NCI-H1092 (cell line): ENCODE measurements around the gene HNRNPA2B1.
"Not testable (repeated sequence)": the region's sequence is repeated elsewhere in the genome, so short reads cannot be mapped to it uniquely, and the experiment has no call there.

Experiments used
- DNase-seq: peaks from one replicate; lab custom pipeline; 2025; lab: John Stamatoyannopoulos, UW

Gene HNRNPA2B1

DNA sequence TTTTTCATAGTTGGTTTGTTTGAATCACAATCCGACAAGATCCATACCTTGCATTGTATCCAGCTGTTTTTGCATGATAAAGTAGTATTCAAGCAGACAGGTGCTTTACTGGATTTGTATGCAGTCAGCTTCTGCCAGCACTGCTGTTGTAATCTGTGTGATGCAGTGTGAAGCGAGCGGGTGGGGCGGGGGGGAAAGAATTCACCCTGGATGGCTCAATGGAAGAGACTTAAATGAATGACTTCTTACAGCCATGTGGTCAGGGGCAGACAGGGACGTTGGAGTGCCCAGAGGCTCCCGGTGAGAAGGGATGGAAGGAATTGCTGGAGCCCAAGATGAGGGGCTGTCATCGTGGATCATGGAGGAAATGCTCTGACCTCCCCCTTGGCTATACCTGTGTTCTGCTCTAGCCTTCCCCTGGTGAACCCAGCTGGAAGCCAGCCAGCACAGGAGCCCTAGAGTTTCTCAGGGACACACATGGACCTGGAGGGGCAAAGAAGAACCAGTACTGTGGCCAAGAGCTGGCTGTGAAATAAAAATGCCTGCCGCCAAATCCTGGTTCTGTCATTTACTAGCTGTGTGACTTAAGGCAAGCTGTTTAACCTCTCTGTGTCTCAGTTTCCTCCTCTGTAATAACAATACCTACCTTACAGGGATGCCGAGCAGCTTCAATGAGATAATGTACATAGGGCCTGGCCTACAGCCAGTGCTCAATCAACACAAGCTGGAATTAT lies 34.4 kb downstream of the HNRNPA2B1 start:
- DNase-seq: no peak

DNA sequence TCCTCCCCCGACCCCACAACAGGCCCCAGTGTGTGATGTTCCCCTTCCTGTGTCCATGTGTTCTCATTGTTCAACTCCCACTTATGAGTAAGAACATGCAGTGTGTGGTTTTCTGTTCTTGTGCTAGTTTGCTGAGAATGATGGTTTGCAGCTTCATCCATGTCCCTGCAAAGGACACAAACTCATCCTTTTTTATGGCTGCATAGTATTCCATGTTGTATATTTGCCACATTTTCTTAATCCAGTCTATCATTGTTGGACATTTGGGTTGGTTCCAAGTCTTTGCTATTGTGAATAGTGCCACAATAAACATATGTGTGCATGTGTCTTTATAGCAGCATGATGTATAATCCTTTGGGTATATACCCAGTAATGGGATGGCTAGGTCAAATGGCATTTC lies 36.7 kb downstream of the HNRNPA2B1 start:
- not testable (repeated sequence) for DNase-seq

- DNase-seq: no peak
Measured at GRCh38 chr7:26162431-26162830, 38.1 kb downstream of the HNRNPA2B1 start.

GRCh38 chr7:26160896-26161295 lies 39.6 kb downstream of the HNRNPA2B1 start:
- no peak for DNase-seq

GRCh38 chr7:26159243-26159642 lies 41.3 kb downstream of the HNRNPA2B1 start:
- no peak for DNase-seq

GRCh38 chr7:26157520-26158105 lies 42.9 kb downstream of the HNRNPA2B1 start:
- no peak for DNase-seq

DNA sequence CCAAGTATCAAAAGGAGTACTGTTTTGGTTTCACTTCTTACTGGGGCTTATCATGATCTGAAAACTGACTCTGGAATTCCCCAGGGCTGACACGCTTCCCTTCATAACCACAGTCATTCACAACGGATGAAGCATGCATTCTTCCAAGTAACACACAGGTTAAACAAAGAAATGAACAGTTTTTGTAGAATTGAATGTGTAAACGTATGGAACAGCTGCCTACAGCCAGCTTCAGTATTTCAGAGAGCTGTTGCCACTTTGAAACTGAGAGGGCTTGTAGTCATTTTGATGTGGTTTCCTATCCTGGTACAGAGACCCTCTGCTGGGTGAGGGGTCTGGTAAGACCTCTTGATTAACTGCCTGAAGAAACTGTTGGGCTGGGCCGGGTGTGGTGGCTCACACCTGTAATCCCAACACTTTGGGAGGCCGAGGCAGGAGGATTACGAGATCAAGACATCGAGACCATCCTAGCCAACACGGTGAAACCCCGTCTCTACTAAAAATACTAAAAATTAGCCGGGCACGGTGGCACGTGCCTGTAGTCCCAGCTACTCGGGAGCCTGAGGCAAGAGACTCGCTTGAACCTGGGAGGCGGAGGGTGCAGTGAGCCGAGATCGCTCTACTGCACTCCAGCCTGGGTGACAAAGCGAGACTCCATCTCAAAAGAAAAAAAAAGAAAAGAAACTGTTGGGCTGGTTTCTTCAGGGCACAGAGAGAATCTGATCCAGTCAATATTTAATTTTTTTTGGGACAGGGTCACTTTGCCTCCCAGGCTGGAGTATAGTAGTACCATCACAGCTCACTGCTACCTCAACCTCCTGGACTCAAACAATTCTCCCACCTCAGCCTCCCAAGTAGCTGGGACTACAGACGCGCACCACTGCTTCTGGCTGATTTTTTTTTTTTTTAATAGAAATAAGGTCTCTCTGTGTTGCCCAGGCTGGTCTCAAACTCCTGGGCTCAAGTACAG lies 43.8 kb downstream of the HNRNPA2B1 start:
- DNase-seq: no peak

- DNase-seq: no peak
Measured at GRCh38 chr7:26155531-26156375, 44.8 kb downstream of the HNRNPA2B1 start.

DNA sequence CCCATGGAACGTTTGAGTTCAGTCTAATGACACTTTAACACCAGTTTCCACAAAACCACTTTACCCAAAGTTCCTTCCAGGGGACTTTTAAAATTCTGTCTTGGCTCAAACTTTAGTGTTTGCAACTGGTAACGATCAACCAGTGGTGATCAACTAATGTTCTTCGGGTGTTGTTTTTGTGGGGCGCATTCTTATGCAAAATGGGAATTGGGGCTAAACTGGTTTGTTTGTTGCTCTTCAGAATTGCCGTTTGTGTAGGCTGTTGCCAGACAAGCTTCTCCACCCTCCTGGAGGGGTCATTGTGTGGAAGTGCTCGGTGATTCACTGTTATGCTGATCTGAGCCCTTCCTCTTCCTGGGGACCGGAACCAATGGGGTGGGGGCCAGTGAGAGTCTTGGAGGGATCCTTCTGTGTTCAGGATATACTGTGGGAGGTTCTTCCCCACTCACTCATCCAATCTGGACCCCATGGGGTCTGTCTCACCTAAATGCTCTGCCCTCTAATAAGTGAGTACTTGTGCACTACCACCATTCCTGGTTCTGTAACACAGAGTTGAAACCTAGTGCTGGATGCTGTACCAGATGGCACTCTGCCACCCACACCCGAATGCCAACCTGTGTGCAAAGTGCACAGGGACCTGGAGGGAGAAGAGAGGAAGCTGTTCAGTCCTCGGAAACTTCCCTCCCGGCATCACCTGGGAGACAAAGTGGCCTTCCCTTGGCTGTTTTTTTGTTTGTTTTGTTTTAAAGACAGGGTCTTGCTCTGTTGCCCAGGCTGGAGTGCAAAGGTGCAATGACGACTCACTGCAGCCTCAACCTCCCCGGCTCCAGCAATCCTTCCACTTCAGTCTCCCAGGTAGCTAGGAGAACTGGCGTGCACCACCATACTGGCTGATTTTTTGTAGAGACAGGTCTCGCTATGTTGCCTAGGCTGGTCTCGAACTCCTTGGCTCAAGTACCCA lies 46.4 kb downstream of the HNRNPA2B1 start:
- no peak for DNase-seq

DNA sequence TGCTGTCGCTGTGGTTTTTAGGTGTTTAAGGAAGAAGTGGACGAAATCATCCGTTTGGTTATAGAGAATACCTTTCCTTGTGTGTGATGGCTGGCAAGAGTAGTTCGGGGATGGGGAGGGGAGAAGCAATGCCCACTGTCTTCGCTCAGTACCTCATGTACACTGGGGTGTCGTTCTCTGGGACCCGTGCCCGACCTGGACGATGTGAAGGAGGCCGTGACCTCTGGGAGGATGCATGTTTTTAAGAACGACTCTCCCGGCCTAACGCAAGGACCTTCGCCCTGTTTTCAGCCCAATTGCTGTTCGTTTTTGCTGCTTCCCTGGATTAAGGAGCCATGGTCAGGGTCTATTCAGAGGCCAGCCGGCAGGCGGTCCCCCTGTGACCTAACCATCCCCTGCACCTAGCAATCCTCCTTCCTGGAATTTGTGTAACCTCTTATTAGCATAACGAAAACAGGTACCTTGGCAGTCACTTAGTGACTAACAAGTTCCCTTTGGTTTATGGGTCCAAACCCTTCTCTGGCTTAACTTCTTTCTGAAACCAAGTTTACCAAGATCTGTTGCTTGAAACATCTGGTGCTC lies 47.2 kb downstream of the HNRNPA2B1 start:
- no peak for DNase-seq

DNA sequence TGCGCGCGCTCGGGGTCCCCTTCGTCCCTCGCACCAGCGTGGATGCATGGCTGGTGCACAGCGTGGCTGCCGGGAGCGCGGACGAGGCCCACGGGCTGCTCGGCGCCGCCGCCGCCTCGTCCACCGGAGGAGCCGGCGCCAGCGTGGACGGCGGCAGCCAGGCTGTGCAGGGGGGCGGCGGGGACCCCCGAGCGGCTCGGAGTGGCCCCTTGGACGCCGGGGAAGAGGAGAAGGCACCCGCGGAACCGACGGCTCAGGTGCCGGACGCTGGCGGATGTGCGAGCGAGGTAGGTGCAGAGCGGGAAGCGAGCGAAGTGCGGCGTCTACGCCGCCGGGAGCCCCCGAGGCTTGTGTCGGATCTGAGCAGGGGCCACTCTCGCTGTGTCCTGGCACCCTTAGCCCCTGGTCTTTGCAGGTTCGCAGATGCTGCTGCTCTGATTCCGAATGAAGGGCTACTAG lies 47.7 kb downstream of the HNRNPA2B1 start:
- DNase-seq: not testable (repeated sequence)

DNA sequence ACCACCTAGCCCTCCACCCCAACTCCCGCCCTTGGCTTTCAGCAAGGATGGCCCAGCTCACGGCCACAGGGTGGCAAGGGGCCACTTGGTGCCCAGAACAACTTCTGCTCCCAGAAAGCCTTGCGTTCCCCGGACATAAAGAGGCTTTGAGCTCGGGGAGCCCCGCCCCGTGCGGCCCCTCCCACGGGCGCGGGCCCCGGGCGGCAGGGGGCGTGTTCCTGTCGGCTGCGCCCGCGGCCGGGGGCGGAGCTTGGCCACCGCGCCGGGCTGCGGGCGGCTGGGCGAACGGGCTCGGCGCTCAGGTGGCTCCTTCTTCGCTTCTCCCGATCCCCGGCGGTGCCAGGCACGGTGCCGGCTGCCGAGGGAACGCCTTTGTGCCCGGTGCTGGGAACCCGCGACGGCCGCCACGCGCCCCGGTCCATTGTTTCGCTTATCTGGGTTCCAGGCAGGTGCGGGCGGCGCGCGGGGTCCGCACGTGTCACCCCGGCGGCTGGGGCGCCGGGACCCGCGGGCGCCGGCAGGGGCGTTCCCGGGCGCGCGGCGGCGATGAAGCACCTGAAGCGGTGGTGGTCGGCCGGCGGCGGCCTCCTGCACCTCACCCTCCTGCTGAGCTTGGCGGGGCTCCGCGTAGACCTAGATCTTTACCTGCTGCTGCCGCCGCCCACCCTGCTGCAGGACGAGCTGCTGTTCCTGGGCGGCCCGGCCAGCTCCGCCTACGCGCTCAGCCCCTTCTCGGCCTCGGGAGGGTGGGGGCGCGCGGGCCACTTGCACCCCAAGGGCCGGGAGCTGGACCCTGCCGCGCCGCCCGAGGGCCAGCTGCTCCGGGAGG lies 48.4 kb downstream of the HNRNPA2B1 start, which contains the start of gene NFE2L3:
Gene NFE2L3 (plus strand): TSS at position 246 of the 829 bp plus-strand sequence. CDS start 301 bp downstream, at position 547.
- peak; percentile 79 for DNase-seq

DNA sequence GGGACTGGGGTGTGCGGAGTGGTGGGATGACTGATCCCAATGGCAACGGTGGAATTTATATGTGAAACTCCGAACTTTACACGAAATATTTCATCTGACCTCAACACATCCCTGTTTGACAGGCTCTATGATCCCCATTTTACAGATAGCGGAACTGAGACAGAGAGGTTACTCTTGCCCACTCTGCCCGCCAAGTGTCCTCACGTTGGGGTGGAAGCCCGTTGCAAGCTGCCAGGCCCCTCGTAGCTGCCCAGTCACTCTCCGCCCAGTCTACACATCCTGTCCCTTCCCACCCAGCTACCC lies 48.9 kb downstream of the HNRNPA2B1 start:
- no peak for DNase-seq

DNA sequence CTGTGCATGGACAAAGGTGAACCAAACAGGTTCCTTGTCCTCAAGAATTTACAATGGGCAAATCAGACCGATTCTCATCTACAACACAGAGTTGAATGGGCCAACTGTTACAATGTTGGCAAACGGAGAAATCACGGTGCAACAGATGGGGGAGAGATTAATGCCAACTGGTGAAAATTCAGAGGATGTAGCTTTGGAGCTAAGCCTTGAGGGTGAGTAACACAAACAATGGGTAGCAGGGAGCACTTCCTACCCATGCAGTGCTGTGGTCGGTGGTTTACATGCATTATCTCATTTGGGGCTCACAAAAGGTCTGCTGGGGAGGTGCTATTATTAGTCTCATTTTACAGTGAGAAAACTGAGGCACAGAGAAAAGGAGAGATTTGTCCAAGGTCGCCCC lies 49.5 kb downstream of the HNRNPA2B1 start:
- DNase-seq: no peak

GRCh38 chr7:26149391-26149977 lies 51.1 kb downstream of the HNRNPA2B1 start:
- no peak for DNase-seq

GRCh38 chr7:26148307-26148700 lies 52.2 kb downstream of the HNRNPA2B1 start:
- DNase-seq: not testable (repeated sequence)

DNA sequence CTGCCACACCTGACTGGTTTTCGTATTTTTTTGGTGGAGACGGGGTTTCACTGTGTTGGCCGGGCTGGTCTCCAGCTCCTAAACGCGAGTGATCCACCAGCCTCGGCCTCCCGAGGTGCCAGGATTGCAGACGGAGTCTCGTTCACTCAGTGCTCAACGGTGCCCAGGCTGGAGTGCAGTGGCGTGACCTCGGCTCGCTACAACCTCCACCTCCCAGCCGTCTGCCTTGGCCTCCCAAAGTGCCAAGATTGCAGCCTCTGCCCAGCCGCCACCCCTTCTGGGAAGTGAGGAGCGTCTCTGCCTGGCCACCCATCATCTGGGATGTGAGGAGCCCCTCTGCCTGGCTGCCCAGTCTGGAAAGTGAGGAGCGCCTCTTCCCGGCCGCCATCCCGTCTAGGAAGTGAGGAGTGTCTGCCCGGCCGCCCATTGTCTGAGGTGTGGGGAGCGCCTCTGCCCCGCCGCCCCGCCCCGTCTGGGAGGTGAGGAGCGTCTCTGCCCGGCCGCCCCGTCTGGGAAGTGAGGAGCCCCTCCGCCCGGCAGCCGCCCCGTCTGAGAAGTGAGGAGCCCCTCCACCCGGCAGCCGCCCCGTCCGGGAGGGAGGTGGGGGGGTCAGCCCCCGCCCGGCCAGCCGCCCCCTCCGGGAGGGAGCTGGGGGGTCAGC lies 52.8 kb downstream of the HNRNPA2B1 start:
- DNase-seq: not testable (repeated sequence)

DNA sequence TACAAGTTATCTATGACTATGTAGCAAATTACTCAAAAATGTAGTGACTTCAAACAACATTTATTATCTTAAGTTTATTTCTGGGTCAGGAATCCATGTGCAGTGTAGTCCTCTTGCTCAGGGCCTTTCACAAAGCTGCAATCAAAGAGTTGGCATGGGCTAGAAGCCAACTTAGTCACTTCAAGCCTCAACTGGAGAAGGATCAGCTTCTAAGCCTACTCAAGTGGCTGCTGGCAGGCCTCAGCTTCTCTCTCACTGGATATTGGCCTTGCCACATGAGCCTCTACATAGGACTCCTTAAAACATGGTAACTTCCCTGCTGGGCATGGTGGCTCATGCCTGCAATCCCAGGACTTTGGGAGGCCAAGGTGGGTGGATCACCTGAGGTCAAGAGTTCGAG lies 53.5 kb downstream of the HNRNPA2B1 start:
- DNase-seq: no peak
